AG09309 (cell line): Measurements from ENCODE around the gene LAP3.

ENCODE experiments used
- DNase-seq: peaks from one replicate; pipeline ENCODE4 v3.0.0-alpha.2; 2010; ENCODE audit warnings: low read depth
- H3K4me3 ChIP-seq: 2 replicates; pipeline ENCODE4 v1.5.1; 2011; ENCODE audit warnings: mild to moderate bottlenecking, low read depth, low read length, moderate library complexity; ENCODE audit not compliant: control insufficient read depth
- TF ChIP-seq, protein P1 (sequence below): IDR thresholded peaks from 2 replicates; pipeline ENCODE4 v1.5.1; 2011; ENCODE audit warnings: mild to moderate bottlenecking, low read depth, low read length, inconsistent platforms; ENCODE audit not compliant: insufficient read depth, control insufficient read depth; ENCODE audit errors: missing control alignments

Gene LAP3

DNA sequence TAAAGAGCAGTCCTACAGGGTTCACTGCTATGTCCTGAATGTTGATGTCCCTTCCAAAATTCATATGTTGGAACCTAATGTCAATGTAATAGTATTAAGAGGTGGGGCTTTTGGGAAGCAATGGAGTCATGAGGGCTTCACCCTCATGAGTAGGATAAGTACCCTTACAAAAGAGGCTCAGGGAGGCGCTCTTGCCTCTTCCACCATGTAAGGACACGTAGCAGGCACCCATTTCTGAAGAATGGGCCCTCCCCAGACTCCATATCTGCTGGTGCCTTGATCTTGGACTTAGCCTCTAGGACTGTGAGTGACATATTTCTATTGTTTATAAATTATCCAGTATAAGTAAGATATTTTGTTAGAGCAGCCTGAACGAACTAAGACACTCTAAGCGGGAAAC lies 53.2 kb downstream of the LAP3 start:
- TF ChIP-seq, protein P1, sequence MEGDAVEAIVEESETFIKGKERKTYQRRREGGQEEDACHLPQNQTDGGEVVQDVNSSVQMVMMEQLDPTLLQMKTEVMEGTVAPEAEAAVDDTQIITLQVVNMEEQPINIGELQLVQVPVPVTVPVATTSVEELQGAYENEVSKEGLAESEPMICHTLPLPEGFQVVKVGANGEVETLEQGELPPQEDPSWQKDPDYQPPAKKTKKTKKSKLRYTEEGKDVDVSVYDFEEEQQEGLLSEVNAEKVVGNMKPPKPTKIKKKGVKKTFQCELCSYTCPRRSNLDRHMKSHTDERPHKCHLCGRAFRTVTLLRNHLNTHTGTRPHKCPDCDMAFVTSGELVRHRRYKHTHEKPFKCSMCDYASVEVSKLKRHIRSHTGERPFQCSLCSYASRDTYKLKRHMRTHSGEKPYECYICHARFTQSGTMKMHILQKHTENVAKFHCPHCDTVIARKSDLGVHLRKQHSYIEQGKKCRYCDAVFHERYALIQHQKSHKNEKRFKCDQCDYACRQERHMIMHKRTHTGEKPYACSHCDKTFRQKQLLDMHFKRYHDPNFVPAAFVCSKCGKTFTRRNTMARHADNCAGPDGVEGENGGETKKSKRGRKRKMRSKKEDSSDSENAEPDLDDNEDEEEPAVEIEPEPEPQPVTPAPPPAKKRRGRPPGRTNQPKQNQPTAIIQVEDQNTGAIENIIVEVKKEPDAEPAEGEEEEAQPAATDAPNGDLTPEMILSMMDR: no peak
- no peak for DNase-seq
- no peak overlapping the region for H3K4me3 ChIP-seq

DNA sequence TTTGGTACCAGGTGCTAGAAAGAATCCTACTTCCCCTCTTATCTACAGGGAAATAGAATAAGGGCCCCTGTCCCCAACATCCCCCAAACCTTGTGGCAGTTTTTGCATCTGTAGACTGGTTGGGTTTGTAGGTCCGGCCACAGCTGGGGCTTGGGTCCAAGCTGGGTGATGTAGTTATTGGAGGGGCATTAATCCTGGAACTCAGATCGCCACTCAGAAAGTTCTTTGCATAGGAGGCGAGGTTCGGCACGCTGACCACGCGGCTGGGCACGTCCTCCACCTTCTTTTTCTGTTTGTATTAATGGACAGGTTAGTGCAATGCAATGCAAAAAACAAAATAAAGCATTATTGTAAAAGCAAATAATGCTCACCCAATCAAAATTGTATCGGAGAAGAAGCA lies 56.6 kb downstream of the LAP3 start:
- H3K4me3 ChIP-seq: no peak overlapping the region
- TF ChIP-seq, protein P1: no peak
- no peak for DNase-seq

DNA sequence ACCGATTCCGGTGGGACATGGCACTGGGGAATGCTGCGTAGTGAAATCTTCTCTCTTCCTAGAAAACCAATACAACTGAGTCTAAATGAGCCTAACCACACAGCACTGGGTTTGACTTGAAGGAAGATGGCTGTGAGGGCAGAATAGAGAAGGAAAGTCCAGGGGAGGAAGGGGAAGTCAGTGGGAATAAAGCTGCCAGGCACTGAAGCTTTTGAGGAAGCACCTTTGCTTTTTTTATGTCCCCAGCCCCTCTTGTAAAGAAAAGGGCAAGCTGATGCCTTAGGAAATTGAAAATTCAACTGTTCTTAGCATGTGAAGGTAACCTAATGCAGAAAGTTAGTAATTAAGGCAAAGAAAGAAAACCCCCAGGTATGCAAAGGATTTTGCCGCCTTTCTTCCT lies 58.1 kb downstream of the LAP3 start:
- DNase-seq: no peak
- H3K4me3 ChIP-seq: no peak overlapping the region
- TF ChIP-seq, protein P1: no peak

DNA sequence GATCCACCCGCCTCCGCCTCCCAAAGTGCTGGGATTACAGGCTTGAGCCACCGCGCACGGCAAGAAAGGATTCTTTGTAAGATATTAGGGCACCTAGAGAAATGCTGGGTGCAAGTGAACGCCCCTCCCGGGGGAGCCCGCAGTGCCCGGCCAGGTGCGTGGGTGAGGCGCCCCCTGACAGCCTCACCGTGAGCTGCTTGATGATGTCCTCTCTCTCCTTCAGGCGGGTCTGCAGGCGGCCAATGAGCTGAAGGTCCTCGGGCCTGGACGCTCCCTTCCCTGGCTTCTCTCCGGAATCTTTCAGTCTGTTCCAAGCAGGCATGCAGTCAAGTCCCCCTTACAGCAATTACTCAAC lies 59.3 kb downstream of the LAP3 start:
- no peak for DNase-seq
- TF ChIP-seq, protein P1: no peak
- H3K4me3 ChIP-seq: no peak overlapping the region

DNA sequence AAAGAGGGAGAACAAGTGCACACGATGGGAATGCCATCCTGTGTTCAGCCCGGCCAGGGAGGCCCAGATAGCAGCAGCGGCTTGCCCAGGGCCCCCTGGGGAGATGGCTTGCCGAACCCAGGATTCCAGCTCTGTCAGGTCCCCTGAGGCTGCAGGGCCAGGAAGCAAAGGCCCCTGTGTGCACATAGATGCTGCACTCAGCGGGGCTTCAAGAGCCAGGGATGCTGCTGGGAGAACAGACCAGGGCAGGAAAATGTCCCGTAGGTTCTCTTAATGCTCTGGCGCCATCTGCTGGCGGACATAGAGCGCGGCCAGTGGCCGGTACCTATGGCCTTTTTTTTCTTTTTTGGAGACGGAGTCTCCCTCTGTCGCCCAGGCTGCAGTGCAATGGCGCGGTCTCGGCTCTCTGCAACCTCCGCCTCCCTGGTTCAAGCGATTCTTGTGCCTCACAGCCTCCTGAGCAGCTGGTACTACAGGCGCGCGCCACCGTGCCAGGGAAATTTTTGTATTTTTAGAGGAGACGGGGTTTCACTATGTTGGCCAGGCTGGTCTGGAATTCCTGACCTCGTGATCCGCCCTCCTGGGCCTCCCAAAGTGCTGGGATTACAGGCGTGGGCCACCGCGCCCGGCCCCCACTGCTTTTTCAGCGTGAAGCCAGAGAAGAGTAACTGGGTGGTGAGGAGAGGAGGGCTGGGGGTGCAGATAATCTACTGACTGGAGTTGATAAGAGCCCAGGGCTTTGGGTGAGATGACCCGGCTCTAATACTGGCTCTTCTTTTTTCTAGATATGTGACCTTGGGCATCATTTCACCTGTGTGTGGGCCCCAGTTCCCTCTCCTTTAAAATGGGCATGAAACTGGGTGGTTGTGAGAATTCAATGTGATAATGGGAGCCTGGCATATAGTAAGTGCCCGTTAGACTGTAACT lies 60.0 kb downstream of the LAP3 start:
- H3K4me3 ChIP-seq: no peak overlapping the region
- TF ChIP-seq, protein P1: peak; percentile 95
- DNase-seq: no peak

DNA sequence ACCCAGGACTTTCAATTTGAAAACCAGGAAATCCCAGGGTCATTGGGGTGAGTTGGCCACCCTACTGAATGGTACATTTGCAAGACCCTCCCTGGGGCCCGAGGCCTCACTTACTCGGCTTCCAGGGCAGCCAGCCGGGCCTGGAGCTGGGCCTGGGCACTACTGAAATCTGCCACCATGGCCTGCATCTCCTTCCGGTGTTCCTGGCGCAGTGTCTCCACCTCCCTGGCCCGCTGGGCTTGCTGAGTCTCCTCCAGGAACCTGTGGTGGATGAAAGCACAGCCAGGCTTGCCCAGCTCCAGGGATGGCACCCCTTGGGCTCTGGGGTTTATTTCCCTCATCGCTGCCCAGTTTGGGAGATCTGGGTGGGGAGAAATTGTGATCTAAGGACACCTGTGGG lies 62.1 kb downstream of the LAP3 start:
- no peak for DNase-seq
- TF ChIP-seq, protein P1: no peak

More for the DNA sequence above, 62.1 kb downstream of the LAP3 start:
- no peak overlapping the region for H3K4me3 ChIP-seq
